OCI-LY7 (cell line): ENCODE measurements around the gene MAPK11.

Experiments used
- CTCF ChIP-seq: fragments of 200-600 bp; sonication (generic); conservative IDR thresholded peaks from 2 replicates; pipeline ENCODE4 v1.5.1; 2014; ENCODE audit warnings: mild to moderate bottlenecking, antibody characterized with exemption, low read length, moderate library complexity, mixed read lengths
- EZH2phosphoT487 ChIP-seq: fragments of 200-600 bp; sonication (generic); IDR thresholded peaks from 2 replicates; pipeline ENCODE4 v1.6.1; 2018; ENCODE audit warnings: low read depth, borderline replicate concordance, mild to moderate bottlenecking, mixed run types, antibody characterized with exemption, low read length, moderate library complexity, mixed read lengths

DNA sequence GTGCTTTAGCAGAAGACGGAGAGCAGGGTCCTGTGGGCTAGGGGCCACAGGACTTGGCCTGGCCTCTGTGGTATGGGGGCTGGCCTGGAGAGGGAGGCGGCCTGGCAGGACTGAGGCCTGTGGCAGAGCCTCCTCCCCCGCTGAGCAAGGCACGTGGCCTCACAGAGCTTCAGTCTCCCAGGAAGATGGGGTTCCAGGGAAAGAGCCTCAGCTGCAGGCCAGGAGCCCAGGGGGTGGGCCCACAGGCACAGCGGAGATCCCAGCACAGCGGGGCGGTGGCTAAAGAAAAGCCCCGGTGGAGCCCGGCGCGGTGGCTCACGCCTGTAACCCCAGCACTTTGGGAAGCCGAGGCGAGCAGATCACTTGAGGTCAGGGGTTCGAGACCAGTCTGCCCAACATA is 10.9 kb downstream of the MAPK11 start:
- TF ChIP-seq CTCF (no peak), EZH2phosphoT487 (no peak)
